HepG2 (cell line): Measurements from ENCODE around the gene ITIH3. TPM values are rescaled to one million over a fixed set of nuclear protein-coding genes. Genes with fewer than 3 reads are reported as not detected.
A peak's percentile ranks its signal among the peaks of the same experiment; 100 is the strongest.

Source experiments
- CCAR2 ChIP-seq: fragments of 200-400 bp; formaldehyde crosslinking; optimal IDR thresholded peaks from 2 replicates; pipeline ENCODE3; 2018; ENCODE audit warnings: low read depth, mild to moderate bottlenecking, low read length, moderate library complexity
- EEA1 ChIP-seq: sonication (generic); formaldehyde crosslinking; IDR thresholded peaks from 2 replicates; pipeline ENCODE4 v1.5.1; 2020; ENCODE audit warnings: mild to moderate bottlenecking, missing genetic modification reagents, borderline replicate concordance
- ELF3 ChIP-seq: IDR thresholded peaks from 2 replicates; pipeline ENCODE4 v1.6.1; 2016; ENCODE audit warnings: missing genetic modification reagents, missing compliant biosample characterization
- ERF ChIP-seq: IDR thresholded peaks from 2 replicates; pipeline ENCODE4 v1.6.1; 2018; ENCODE audit warnings: missing biosample characterization, missing genetic modification reagents
- MTF1 ChIP-seq: sonication (generic); formaldehyde crosslinking; IDR thresholded peaks from 2 replicates; pipeline ENCODE4 v1.5.0; 2020; ENCODE audit warnings: missing genetic modification reagents
- NFYB ChIP-seq: sonication (generic); formaldehyde crosslinking; IDR thresholded peaks from 2 replicates; pipeline ENCODE4 v1.4.0; 2020; ENCODE audit warnings: missing genetic modification reagents
- PHF21A ChIP-seq: sonication (generic); formaldehyde crosslinking; IDR thresholded peaks from 2 replicates; pipeline ENCODE4 v1.5.0; 2020; ENCODE audit warnings: mild to moderate bottlenecking, missing genetic modification reagents
- REPIN1 ChIP-seq: sonication (generic); formaldehyde crosslinking; IDR thresholded peaks from 2 replicates; pipeline ENCODE4 v1.8.0; 2022; ENCODE audit warnings: missing genetic modification reagents, low read depth, mild to moderate bottlenecking, borderline replicate concordance
- SP4 ChIP-seq: sonication (generic); formaldehyde crosslinking; IDR thresholded peaks from 2 replicates; pipeline ENCODE4 v1.8.1; 2023; ENCODE audit warnings: mild to moderate bottlenecking, missing genetic modification reagents
- TEAD3 ChIP-seq: optimal IDR thresholded peaks from 2 replicates; pipeline ENCODE3; 2016; ENCODE audit warnings: borderline replicate concordance
- ZFP90 ChIP-seq: sonication (generic); formaldehyde crosslinking; IDR thresholded peaks from 2 replicates; pipeline ENCODE4 v1.8.0; 2022; ENCODE audit warnings: missing genetic modification reagents, mild to moderate bottlenecking, inconsistent platforms, borderline replicate concordance
- ZKSCAN5 ChIP-seq: sonication (generic); formaldehyde crosslinking; IDR thresholded peaks from 2 replicates; pipeline ENCODE4 v1.5.1; 2020; ENCODE audit warnings: mild to moderate bottlenecking, missing genetic modification reagents
- ZNF430 ChIP-seq: sonication (generic); formaldehyde crosslinking; IDR thresholded peaks from 2 replicates; pipeline ENCODE4 v1.9.0; 2021; ENCODE audit warnings: mild to moderate bottlenecking, missing genetic modification reagents
- ZNF547 ChIP-seq: sonication (generic); formaldehyde crosslinking; IDR thresholded peaks from 2 replicates; pipeline ENCODE4 v1.5.1; 2020; ENCODE audit warnings: mild to moderate bottlenecking, missing genetic modification reagents
- polyA plus RNA-seq, 8 experiments: library from polyadenylated mRNA; depleted of rRNA in 3 of 8; stranded (reverse) in 7 of 8; unstranded in 1 of 8; fragments of >200 nt; fragmentation: Illumina TruSeq in 4 of 8; extraction: Trizol in 4 of 8; gene quantifications; 2 replicates each; pipeline versions ENCODE4 v1.2.1 to v1.2.3, GENCODE V29; 2011 to 2016; ENCODE audit warnings: low read depth in 4 of 8, missing spikeins in 1 of 8, mixed read lengths in 1 of 8; ENCODE audit not compliant: insufficient read depth in 1 of 8
- total RNA-seq, 5 experiments: library from RNA; depleted of rRNA; stranded (reverse); fragments of >200 nt; fragmentation: Illumina TruSeq; extraction: Trizol; gene quantifications; 2 replicates each; pipeline ENCODE4 v1.2.3, GENCODE V29; 2016; ENCODE audit warnings: low read depth in 1 of 5
- TF ChIP-seq, protein P1 (sequence below), 2 experiments: fragments of 450-650 bp in 1 of 2; sonication (generic) in 1 of 2; formaldehyde crosslinking in 1 of 2; IDR thresholded peaks; 2 replicates each; pipeline versions ENCODE4 v1.6.1 to v1.8.0; 2016 to 2022; ENCODE audit warnings: antibody characterized with exemption in 1 of 2, mild to moderate bottlenecking in 1 of 2, missing genetic modification reagents in 1 of 2
- TF ChIP-seq, protein P2 (sequence below): sonication (generic); formaldehyde crosslinking; IDR thresholded peaks from 2 replicates; pipeline ENCODE4 v1.4.0; 2020; ENCODE audit warnings: missing genetic modification reagents, borderline replicate concordance
- TF ChIP-seq, protein P3 (sequence below): sonication (generic); formaldehyde crosslinking; IDR thresholded peaks from 2 replicates; pipeline ENCODE4 v1.5.0; 2020; ENCODE audit warnings: missing genetic modification reagents

Gene ITIH3
- total and polyA plus RNA-seq, 2 of the 13 experiments (the other 11 are each of a cell fraction or from before 2014, with no cell fraction given) = 105 to 632 TPM

DNA sequence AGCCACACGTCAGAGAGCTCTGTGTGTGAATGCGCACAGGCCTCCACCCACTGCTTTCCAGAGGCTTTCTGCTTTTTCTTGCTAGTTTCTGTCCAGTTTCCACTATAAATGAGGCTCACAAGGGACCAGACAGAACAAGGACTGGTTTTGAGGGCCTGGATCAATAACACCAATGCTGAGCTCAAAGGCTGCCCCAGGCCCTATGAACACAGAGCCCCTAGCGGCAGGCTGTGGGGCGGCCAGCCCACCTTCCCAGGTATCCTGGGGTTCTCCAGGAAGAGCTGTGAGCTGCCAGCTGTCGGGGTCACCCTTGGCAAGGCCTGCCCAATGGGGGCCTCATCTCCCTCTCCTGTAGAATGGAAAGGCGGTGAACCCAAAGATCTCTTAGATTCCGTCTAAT, 2.2 kb upstream of the ITIH3 start (continued):
- TF ChIP-seq, protein P1, sequence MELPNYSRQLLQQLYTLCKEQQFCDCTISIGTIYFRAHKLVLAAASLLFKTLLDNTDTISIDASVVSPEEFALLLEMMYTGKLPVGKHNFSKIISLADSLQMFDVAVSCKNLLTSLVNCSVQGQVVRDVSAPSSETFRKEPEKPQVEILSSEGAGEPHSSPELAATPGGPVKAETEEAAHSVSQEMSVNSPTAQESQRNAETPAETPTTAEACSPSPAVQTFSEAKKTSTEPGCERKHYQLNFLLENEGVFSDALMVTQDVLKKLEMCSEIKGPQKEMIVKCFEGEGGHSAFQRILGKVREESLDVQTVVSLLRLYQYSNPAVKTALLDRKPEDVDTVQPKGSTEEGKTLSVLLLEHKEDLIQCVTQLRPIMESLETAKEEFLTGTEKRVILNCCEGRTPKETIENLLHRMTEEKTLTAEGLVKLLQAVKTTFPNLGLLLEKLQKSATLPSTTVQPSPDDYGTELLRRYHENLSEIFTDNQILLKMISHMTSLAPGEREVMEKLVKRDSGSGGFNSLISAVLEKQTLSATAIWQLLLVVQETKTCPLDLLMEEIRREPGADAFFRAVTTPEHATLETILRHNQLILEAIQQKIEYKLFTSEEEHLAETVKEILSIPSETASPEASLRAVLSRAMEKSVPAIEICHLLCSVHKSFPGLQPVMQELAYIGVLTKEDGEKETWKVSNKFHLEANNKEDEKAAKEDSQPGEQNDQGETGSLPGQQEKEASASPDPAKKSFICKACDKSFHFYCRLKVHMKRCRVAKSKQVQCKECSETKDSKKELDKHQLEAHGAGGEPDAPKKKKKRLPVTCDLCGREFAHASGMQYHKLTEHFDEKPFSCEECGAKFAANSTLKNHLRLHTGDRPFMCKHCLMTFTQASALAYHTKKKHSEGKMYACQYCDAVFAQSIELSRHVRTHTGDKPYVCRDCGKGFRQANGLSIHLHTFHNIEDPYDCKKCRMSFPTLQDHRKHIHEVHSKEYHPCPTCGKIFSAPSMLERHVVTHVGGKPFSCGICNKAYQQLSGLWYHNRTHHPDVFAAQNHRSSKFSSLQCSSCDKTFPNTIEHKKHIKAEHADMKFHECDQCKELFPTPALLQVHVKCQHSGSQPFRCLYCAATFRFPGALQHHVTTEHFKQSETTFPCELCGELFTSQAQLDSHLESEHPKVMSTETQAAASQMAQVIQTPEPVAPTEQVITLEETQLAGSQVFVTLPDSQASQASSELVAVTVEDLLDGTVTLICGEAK (IDR thresholded peaks at IDR 0.05) = no peak
- TF ChIP-seq, protein P1 (CRISPR knock-in tag; IDR thresholded peaks at IDR 0.05) = no peak
- TF ChIP-seq ZNF547 (CRISPR knock-in tag) = no peak
- 0 out of 2 replicates have a peak, but pooled peaks have one; percentile 65 for TF ChIP-seq PHF21A (CRISPR knock-in tag)
- TF ChIP-seq ZNF430 (CRISPR knock-in tag) = 0 out of 2 replicates have a peak, but pooled peaks have one; percentile 35
- no peak for TF ChIP-seq ZKSCAN5 (CRISPR knock-in tag)
- TF ChIP-seq ERF (CRISPR knock-in tag) = 0 out of 2 replicates have a peak, but pooled peaks have one; percentile 32
- TF ChIP-seq ZFP90 = no peak
- peak; percentile 61; the same call in 1 of the 2 replicates for TF ChIP-seq REPIN1
- TF ChIP-seq, protein P2, sequence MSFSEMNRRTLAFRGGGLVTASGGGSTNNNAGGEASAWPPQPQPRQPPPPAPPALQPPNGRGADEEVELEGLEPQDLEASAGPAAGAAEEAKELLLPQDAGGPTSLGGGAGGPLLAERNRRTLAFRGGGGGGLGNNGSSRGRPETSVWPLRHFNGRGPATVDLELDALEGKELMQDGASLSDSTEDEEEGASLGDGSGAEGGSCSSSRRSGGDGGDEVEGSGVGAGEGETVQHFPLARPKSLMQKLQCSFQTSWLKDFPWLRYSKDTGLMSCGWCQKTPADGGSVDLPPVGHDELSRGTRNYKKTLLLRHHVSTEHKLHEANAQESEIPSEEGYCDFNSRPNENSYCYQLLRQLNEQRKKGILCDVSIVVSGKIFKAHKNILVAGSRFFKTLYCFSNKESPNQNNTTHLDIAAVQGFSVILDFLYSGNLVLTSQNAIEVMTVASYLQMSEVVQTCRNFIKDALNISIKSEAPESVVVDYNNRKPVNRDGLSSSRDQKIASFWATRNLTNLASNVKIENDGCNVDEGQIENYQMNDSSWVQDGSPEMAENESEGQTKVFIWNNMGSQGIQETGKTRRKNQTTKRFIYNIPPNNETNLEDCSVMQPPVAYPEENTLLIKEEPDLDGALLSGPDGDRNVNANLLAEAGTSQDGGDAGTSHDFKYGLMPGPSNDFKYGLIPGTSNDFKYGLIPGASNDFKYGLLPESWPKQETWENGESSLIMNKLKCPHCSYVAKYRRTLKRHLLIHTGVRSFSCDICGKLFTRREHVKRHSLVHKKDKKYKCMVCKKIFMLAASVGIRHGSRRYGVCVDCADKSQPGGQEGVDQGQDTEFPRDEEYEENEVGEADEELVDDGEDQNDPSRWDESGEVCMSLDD (CRISPR knock-in tag) = peak; percentile 74; the same call in 1 of the 2 replicates
- peak; percentile 30; the same call in 1 of the 2 replicates for TF ChIP-seq ELF3 (CRISPR knock-in tag)
- no peak; the same call in 1 of the 2 replicates for TF ChIP-seq EEA1
- no peak for TF ChIP-seq MTF1
- TF ChIP-seq SP4 (CRISPR knock-in tag) = no peak
- TF ChIP-seq, protein P3, sequence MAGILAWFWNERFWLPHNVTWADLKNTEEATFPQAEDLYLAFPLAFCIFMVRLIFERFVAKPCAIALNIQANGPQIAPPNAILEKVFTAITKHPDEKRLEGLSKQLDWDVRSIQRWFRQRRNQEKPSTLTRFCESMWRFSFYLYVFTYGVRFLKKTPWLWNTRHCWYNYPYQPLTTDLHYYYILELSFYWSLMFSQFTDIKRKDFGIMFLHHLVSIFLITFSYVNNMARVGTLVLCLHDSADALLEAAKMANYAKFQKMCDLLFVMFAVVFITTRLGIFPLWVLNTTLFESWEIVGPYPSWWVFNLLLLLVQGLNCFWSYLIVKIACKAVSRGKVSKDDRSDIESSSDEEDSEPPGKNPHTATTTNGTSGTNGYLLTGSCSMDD (CRISPR knock-in tag) = no peak
- no peak for TF ChIP-seq TEAD3 (CRISPR knock-in tag)
- no peak for TF ChIP-seq NFYB (CRISPR knock-in tag)
- no peak for TF ChIP-seq CCAR2
